GM12864 (cell line): Measurements from ENCODE around the gene PLCG1.

ENCODE experiments used
- DNase-seq: peaks from one replicate; pipeline ENCODE4 v3.0.0-alpha.2; 2011; ENCODE audit warnings: low read depth
- H3K4me3 ChIP-seq: 2 replicates; pipeline ENCODE4 v1.5.1; 2011; ENCODE audit warnings: mild to moderate bottlenecking, low read depth, low read length, control low read depth
- CTCF ChIP-seq: IDR thresholded peaks from 2 replicates; pipeline ENCODE4 v1.5.1; 2011; ENCODE audit warnings: low read depth, mild to moderate bottlenecking, moderate library complexity, low read length, control low read depth, inconsistent platforms; ENCODE audit errors: missing control alignments

Gene PLCG1

GRCh38 chr20:41204304-41205265 lies 67.2 kb downstream of the PLCG1 start:
- DNase-seq = no peak
- no peak overlapping the region for H3K4me3 ChIP-seq

DNA sequence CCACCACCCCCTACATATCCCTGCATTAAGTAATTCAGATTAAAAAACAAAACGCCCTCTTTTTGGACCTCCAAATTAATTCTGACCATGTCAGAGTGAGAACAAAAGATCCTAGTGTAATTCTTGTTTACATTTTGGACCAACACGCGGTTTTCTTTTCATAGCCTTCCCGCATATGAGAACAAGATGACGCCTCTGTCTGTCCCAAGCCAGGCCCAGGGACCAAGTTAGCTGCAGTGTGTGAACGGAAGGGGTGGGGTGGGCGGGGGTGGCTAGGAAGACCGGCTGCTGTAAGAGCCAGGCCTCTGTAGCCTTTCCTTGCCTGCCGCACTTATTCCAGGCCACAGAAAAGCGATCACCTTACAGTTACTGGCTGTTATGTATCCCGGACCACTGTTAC lies 68.0 kb downstream of the PLCG1 start:
- no peak for TF ChIP-seq CTCF
- no peak for DNase-seq
- H3K4me3 ChIP-seq = no peak overlapping the region

More at GRCh38 chr20:41204304-41205265, 67.2 kb downstream of the PLCG1 start:
- no peak for TF ChIP-seq CTCF

DNA sequence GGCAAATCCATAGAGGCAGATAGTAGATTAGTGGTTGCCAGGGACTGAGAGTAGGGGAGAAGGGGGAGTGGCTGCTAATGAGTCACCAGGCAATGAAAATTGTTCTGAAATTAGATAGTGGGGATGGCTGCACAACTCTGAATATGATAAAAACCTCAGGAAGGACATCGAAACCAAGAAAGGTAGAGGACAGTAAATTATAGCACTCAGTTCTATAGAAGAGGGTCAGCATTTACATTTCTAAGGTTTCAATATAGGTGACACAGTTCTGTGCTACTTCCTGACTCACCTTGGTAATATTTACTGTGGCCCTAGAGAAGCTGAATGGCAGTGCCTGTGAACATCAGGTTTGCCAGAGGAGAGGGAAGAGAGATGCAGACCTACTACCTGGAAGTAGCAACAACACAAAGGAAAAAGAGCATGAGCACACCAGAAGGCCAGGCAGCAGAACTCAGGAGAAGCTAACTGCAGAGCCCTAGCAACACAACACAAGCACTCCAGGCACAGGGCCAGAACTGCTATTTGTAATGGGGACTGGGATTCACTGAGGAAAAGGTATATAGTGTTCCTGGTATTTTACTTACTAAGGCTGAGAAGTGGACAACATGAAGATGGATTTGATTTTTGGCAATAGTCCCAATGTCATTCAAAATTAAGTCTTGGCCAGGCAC lies 75.9 kb downstream of the PLCG1 start:
- no peak for TF ChIP-seq CTCF
- DNase-seq = no peak
- H3K4me3 ChIP-seq = no peak overlapping the region

- no peak overlapping the region for H3K4me3 ChIP-seq
- DNase-seq = no peak
- no peak for TF ChIP-seq CTCF
These were observed 76.9 kb downstream of the PLCG1 start for GRCh38 chr20:41214202-41214601.

DNA sequence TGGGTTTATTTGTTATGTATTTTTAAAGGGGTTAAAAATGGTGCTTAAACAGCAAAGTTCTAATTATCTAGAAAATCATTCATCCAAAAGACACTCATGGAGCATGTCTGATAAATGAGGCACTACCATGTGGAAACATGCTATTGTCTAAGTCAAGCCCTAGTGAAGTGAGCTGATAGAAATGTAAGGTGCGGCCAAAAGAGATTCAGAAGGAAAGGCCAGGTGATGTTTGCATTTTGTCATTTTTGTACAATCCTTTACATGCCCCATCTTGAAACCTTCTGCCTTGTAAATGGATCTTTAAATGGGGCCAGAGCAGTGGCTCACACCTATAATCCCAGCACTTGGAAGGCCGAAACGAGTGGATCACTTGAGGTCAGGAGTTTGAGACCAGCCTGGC lies 77.3 kb downstream of the PLCG1 start:
- H3K4me3 ChIP-seq = no peak overlapping the region
- TF ChIP-seq CTCF = no peak
- DNase-seq = no peak

- TF ChIP-seq CTCF = no peak
- DNase-seq = no peak
- no peak overlapping the region for H3K4me3 ChIP-seq
These were observed 80.1 kb downstream of the PLCG1 start for GRCh38 chr20:41217422-41217821.

DNA sequence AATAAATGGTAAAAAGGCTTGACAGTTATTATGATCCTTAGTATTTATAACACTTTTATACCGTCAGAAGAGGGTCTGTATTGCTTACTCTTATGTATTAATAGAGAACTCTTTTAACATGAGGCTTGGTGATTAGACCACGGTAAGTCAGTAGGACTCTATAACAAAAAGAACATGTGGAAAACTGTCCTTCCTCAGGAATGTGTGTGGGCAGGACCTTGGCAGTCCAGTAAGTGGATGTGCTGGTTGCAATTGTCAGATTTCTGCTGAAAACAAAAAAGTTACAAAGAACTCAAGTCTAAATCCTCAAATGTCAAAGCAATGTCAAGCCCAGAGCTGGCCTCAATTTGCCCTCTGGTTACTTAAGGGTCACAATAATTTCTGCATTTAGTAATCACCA lies 81.1 kb downstream of the PLCG1 start:
- no peak for DNase-seq
- H3K4me3 ChIP-seq = no peak overlapping the region
- no peak for TF ChIP-seq CTCF
